ENCODE measurements around the gene TXNIP.
A peak's percentile ranks its signal among the peaks of the same experiment; 100 is the strongest.
"Not testable (repeated sequence)": the region's sequence is repeated elsewhere in the genome, so short reads cannot be mapped to it uniquely, and the experiment has no call there.

TXNIP gene

DNA sequence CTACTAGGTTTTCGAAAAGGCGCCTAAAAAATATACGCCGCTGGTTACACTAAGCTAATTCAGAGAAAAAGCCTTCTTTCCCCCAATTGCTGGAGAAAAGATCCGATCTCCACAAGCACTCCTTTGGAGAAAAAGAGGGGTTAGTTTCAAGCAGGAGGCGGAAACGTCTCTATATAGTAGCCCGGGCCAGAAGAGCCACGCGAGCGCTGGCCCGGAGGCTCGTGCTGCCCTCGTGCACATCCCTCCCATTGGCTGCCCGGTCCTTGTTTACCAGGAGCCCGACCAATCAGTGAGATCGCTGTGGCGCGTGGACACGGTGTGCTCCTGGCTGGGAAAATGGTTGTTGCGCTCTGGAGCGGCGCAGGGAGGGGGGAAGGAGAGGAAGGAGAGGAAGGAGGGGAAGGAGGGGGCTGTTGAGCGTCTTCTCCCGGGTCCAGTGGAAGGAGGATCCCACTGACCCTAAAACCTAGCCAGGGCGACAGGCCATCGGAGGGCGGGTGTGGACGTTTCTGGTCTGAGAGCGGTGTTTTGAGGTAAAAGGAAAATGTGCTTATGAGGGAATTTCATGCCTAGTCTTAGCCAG lies at the start of gene TXNIP:
Gene TXNIP (minus strand): TSS at position 147 of the 583 bp plus-strand sequence. CDS start 313 bp downstream, outside the sequence.
- Mint-ChIP-seq H3K4me3 (peak within 1 kb of the TSS; percentile 85), H3K9me3 (no peaks in the 10 kb centered on the region), H3K27me3 (no peaks in the 10 kb centered on the region), H3K27ac (peak within 1 kb of the TSS; percentile 91), H3K4me1 (peaks cover 70% of the 10 kb centered on the region), H3K36me3 (ENCODE audit: low read depth) (peaks cover 43% of the 10 kb centered on the region)
- peak; percentile 95 for DNase-seq
- peak; percentile 92 for ATAC-seq

GRCh38 chr1:146039844-146040194 lies 43.4 kb upstream of the TXNIP start:
- Mint-ChIP-seq H3K36me3 (ENCODE audit: low read depth) (peaks cover 9% of the 10 kb centered on the region), H3K4me1 (peaks cover 42% of the 10 kb centered on the region), H3K27ac (no peak overlapping the region), H3K9me3 (no peaks in the 10 kb centered on the region), H3K27me3 (peaks cover 16% of the 10 kb centered on the region), H3K4me3 (peak overlapping the region; percentile 92)
- no peak for DNase-seq
- no peak for ATAC-seq

- peak overlapping the region; percentile 92 for H3K4me3 Mint-ChIP-seq
- H3K27ac Mint-ChIP-seq, result peak overlapping the region; percentile 97
- ATAC-seq (peak; percentile 61), DNase-seq (peak; percentile 81)
- H3K27me3 Mint-ChIP-seq, result peaks cover 17% of the 10 kb centered on the region
- H3K9me3 Mint-ChIP-seq, result no peaks in the 10 kb centered on the region
- peaks cover 48% of the 10 kb centered on the region for H3K4me1 Mint-ChIP-seq
- peaks cover 9% of the 10 kb centered on the region for H3K36me3 Mint-ChIP-seq (ENCODE audit: low read depth)
Measured at GRCh38 chr1:146036965-146037646, 40.7 kb upstream of the TXNIP start.

GRCh38 chr1:146036241-146036964 lies 40.0 kb upstream of the TXNIP start:
- H3K9me3 Mint-ChIP-seq, result no peaks in the 10 kb centered on the region
- peak overlapping the region; percentile 92 for H3K4me3 Mint-ChIP-seq
- peaks cover 48% of the 10 kb centered on the region for H3K4me1 Mint-ChIP-seq
- no peak for DNase-seq
- H3K27me3 Mint-ChIP-seq, result peaks cover 17% of the 10 kb centered on the region
- H3K36me3 Mint-ChIP-seq (ENCODE audit: low read depth), result peaks cover 9% of the 10 kb centered on the region
- peak overlapping the region; percentile 97 for H3K27ac Mint-ChIP-seq
- no peak for ATAC-seq

GRCh38 chr1:146035048-146035423 lies 38.7 kb upstream of the TXNIP start:
- Mint-ChIP-seq H3K9me3 (no peaks in the 10 kb centered on the region), H3K27me3 (peaks cover 20% of the 10 kb centered on the region), H3K4me1 (peaks cover 47% of the 10 kb centered on the region), H3K27ac (peak overlapping the region; percentile 95), H3K36me3 (ENCODE audit: low read depth) (peaks cover 9% of the 10 kb centered on the region), H3K4me3 (peak overlapping the region; percentile 92)
- DNase-seq (no peak), ATAC-seq (no peak)

DNA sequence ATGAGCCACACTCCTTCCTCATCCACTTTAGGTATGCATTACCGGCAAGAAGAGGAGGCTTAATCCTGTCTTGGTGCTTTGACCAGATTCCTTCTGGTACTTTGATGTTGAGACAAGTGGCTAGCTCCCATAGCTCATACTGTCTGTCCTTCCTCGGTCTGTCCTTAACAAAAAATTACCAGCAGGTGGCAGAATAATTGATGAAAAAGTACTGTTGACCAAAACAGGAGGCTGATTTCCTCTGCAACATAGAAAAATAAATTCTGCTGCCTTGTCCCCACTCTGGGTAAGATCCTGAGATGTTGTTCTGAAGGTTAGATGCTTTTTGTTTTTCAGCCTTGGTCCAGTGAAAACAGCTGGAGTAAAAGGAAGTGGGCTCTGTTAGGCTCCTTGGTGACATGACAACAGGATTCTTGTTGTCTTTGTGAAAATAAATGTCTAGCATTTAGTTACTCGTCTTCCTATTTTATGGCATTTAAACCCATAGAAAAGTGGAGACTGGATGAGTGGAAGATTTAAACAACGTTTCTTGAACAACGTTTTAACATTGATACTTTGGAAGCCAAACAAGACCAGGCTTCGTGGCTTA lies 36.3 kb upstream of the TXNIP start:
- Mint-ChIP-seq H3K4me3 (no peak overlapping the region), H3K27ac (no peak overlapping the region), H3K27me3 (peaks cover 16% of the 10 kb centered on the region), H3K36me3 (ENCODE audit: low read depth) (peaks cover 5% of the 10 kb centered on the region), H3K9me3 (no peaks in the 10 kb centered on the region), H3K4me1 (peaks cover 33% of the 10 kb centered on the region)
- ATAC-seq (no peak), DNase-seq (no peak)

DNA sequence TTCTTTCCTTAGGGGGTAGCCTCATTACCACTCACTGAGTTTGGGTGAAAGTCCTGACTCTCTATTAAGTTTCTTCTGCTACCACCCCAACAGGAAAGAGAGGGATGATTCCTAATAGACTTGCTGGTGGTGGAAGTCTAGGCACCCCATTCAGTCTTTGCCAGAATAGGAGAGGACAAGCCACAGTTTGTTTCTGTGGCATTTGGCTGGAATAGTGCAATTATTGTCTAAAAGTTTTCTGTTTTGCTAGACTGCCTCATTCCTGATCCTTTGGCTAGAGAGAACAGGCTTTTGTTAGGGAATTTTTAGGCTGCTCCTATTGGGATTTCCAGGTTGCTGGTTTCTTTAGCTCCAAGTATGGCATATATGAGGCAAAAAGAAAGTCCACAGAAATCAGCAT lies 35.1 kb upstream of the TXNIP start:
- H3K27ac Mint-ChIP-seq, result no peak overlapping the region
- no peak for ATAC-seq
- DNase-seq, result no peak
- no peak overlapping the region for H3K4me3 Mint-ChIP-seq
- H3K4me1 Mint-ChIP-seq, result peaks cover 21% of the 10 kb centered on the region
- no peaks in the 10 kb centered on the region for H3K9me3 Mint-ChIP-seq
- H3K27me3 Mint-ChIP-seq, result peaks cover 13% of the 10 kb centered on the region
- peaks cover 2% of the 10 kb centered on the region for H3K36me3 Mint-ChIP-seq (ENCODE audit: low read depth)

GRCh38 chr1:146029117-146029516 lies 32.7 kb upstream of the TXNIP start:
- ATAC-seq (no peak), DNase-seq (no peak)
- H3K27me3 Mint-ChIP-seq, result peaks cover 19% of the 10 kb centered on the region
- H3K9me3 Mint-ChIP-seq, result no peaks in the 10 kb centered on the region
- no peaks in the 10 kb centered on the region for H3K36me3 Mint-ChIP-seq (ENCODE audit: low read depth)
- no peak overlapping the region for H3K4me3 Mint-ChIP-seq
- H3K4me1 Mint-ChIP-seq, result peaks cover 4% of the 10 kb centered on the region
- no peak overlapping the region for H3K27ac Mint-ChIP-seq

DNA sequence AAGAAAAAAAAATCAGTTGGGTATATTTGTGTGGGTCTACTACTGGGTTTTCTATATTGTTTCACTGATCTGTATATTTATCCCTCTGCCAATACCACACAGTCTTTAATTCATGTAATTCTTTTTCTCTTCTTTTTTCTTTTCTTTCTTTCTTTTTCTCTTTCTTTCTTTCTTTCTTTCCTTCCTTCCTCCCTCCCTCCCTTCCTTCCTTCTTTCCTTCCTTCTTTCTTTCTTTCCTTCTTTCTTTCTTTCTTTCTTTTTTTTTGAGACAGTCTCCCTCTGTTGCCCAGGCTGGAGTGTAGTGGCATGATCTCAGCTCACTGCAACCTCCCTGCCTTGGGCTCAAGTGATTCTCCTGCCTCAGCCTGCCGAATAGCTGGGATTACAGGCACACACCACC lies 30.3 kb upstream of the TXNIP start:
- peaks cover 24% of the 10 kb centered on the region for H3K27me3 Mint-ChIP-seq
- ATAC-seq; H3K9me3 Mint-ChIP-seq; H3K27ac Mint-ChIP-seq; H3K4me3 Mint-ChIP-seq; H3K4me1 Mint-ChIP-seq; H3K36me3 Mint-ChIP-seq (ENCODE audit: low read depth); DNase-seq: not testable (repeated sequence)

DNA sequence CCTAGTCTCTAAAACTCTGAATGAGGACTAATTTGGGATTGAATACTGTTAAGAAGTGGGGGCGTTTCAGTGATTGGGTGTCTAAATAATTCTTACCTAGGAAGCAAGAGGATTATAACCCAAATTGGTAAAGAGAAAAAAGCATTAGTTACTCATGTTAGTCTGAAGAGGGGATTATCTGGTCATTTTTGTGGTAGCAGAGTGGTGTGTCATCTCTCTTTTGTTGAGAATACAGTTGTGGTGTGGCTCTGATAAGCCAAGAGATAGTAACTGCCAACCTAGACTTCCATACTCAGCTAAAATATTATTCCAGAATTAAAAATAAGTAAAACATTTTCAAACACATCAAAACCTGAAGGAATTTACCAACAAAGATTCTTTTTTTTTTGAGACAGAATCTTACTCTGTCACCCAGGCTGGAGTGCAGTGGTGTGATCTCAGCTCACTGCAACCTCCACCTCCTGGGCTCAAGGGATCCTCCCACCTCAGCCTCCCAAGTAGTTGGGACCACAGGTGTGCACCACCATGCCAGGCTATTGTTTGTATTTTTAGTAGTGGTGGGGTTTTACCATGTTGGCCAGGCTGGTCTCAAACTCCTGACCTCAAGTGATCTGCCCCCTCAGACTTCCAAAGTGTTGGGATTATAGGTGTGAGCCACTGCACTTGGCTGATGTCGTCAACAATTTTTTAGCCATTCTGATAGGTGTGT lies 29.6 kb upstream of the TXNIP start:
- ATAC-seq; DNase-seq; H3K27ac Mint-ChIP-seq; H3K9me3 Mint-ChIP-seq; H3K4me3 Mint-ChIP-seq; H3K36me3 Mint-ChIP-seq (ENCODE audit: low read depth); H3K4me1 Mint-ChIP-seq: not testable (repeated sequence)
- H3K27me3 Mint-ChIP-seq, result peaks cover 30% of the 10 kb centered on the region

DNA sequence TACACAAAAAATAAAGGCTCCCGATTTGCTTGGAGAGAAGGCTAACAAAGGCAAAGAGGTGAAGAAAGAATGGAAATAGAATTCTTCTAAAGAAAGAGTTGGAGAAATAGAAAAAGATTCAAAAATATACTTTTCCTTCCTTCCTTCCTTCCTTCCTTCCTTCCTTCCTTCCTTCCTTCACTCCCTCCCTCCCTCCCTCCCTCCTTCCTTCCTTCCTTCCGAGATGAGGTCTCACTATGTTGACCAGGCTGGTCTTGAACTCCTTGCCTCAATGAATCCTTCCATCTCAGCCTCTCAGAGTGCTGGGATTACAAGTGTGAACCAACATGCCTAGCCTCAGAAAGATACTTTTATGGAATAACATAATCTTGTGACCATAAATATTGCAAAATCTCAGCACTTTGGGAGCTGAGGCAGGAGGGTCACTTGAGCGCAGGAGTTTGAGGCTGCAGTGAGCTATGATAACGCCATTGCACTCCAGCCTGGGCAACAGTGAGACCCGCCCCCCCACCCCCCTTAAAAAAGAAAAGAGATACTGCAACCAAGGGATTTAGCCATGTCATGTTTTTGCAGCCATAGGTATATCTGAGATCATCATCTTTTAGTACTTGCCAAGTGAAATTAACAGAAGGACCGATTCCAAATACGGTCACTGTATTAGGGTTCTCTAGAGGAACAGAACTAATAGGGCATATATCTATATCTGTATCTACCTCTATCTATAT lies 26.2 kb upstream of the TXNIP start:
- Mint-ChIP-seq H3K9me3 (no peaks in the 10 kb centered on the region), H3K36me3 (ENCODE audit: low read depth) (no peaks in the 10 kb centered on the region), H3K4me1 (peaks cover 3% of the 10 kb centered on the region), H3K4me3 (no peak overlapping the region), H3K27me3 (peaks cover 53% of the 10 kb centered on the region), H3K27ac (no peak overlapping the region)
- ATAC-seq (no peak), DNase-seq (no peak)

DNA sequence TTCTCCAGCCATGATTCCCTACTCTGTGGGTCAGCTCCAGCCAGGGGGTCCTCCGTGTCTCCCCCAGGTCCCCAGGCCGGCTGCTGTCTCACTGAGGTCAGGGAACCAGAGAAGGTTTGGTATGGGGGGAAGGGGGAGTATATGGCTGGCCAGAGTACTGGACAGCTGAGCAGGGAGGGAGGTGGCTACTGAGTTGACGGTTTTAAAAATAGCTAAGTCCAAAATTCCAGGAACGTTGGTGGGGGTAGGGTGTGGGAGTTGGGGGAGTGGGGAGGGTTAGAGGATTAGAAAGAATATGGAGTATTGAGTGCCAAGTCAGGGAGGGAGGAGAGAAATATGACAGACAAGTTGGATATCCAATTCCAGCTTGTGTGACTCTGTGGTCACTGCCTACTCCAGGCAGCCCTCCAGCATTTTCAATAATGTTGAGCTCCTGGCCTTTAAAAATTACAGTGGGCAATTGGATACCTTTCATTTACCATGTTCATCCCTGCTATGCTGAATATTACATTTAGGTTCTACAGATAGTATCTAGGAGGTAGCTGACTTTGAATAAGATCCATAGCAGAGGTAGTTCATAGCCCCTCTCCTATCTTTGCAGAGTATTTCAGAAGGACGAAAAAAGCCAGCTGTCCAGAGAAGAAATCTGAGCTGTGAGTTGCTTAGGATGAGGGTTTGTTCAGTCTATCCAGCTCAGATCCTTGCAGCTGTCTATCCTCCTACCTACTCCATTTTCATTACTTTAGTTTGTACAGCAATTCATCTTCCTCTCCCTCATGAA lies 25.4 kb upstream of the TXNIP start, which contains the start of gene HJV:
Gene HJV (minus strand): TSS at position 114 of the 781 bp plus-strand sequence. CDS start 1,504 bp downstream, outside the sequence.
- ATAC-seq (no peak), DNase-seq (no peak)
- no peaks in the 10 kb centered on the region for H3K9me3 Mint-ChIP-seq
- H3K27ac Mint-ChIP-seq, result no peak within 1 kb of the TSS
- H3K4me3 Mint-ChIP-seq, result no peak within 1 kb of the TSS
- H3K27me3 Mint-ChIP-seq, result peaks cover 55% of the 10 kb centered on the region
- peaks cover 3% of the 10 kb centered on the region for H3K4me1 Mint-ChIP-seq
- no peaks in the 10 kb centered on the region for H3K36me3 Mint-ChIP-seq (ENCODE audit: low read depth)

DNA sequence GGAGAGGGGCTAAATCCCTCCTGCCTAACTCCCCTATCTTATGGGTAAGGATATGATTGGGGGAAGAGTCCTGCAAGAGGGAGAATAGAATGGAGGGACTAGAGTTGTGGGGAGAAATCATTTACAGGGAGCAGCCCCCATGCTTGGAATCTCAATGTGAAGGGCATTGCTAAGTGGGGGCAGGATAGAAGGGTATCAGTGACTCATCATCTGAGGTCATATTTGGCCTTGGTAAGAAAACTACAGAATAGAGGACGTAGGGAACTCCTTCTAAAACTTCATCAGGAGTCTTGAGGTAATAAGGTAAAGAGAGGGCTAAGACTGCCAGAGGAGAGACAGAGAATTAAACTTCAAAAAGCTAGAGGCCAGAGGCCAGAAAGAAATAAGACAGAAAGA lies 24.7 kb upstream of the TXNIP start:
- Mint-ChIP-seq H3K27me3 (peaks cover 53% of the 10 kb centered on the region), H3K9me3 (no peaks in the 10 kb centered on the region), H3K36me3 (ENCODE audit: low read depth) (no peaks in the 10 kb centered on the region), H3K4me1 (peaks cover 3% of the 10 kb centered on the region), H3K4me3 (no peak overlapping the region), H3K27ac (no peak overlapping the region)
- no peak for ATAC-seq
- DNase-seq, result no peak
